ENCODE data around the gene NPC1. TPM values are rescaled to one million over a fixed set of nuclear protein-coding genes. Genes with fewer than 3 reads are reported as not detected.

Gene NPC1
- total RNA-seq, 2 experiments from 2014 or later: 21.6 to 29.2 TPM

GRCh38 chr18:23484561-23485182, 101.6 kb downstream of the NPC1 start:
- CTCF ChIA-PET: interaction anchor here (1.2 to 2.8 kb wide), 2 partner anchors 12 to 14 kb away, joined by 4 to 13 read pairs; no protein-coding TSS in a partner anchor
- intact Hi-C loops (cut with DNase I, micrococcal nuclease): no loop called here
- Mint-ChIP-seq H3K27me3 (no peaks in the 10 kb centered on the region), H3K9me3 (ENCODE audit: low read depth) (no peaks in the 10 kb centered on the region), H3K36me3 (ENCODE audit: low read depth) (peaks cover 19% of the 10 kb centered on the region), H3K4me3 (no peak overlapping the region), H3K4me1 (peaks cover 19% of the 10 kb centered on the region), H3K27ac (no peak overlapping the region)
- POLR2A ChIA-PET: no interaction called here
- DNase-seq (no peak), ATAC-seq (no peak)

Other genes with a start within 250 kb of the NPC1 start
- 10 to 100 TPM; 71.1 to 71.2 TPM for gene RIOK3, start 133.2 kb downstream of the NPC1 start, total RNA-seq
- 10 to 100 TPM; 28.7 to 29.8 TPM for gene RMC1, start 83.0 kb downstream of the NPC1 start, total RNA-seq
- gene ANKRD29, start 76.4 kb upstream of the NPC1 start, total RNA-seq: under 1 TPM; 0.21 TPM
- under 1 TPM; 0.07 to 0.09 TPM for gene LAMA3, start 102.9 kb upstream of the NPC1 start, total RNA-seq